PC-9 (cell line): Measurements from ENCODE around the gene ANKRD44. TPM values are rescaled to one million over a fixed set of nuclear protein-coding genes. Genes with fewer than 3 reads are reported as not detected.

Experiments used
- BruUV-seq: library from RNA; stranded (reverse); fragments of 400-500 nt; replicated peaks from 2 replicates; lab custom pipeline; 2021; lab: Mats Ljungman, UMichigan
- CTCF ChIA-PET: fragments of 300-600 bp; sonication (Branson Sonifier 250); formaldehyde crosslinking; loops from one replicate; lab custom pipeline; 2022; ENCODE audit warnings: antibody characterized with exemption; lab: Charles Lee
- POLR2A ChIA-PET: fragments of 300-600 bp; sonication (Branson Sonifier 250); formaldehyde crosslinking; loops from one replicate; lab custom pipeline; 2022; ENCODE audit warnings: antibody characterized with exemption; ENCODE audit not compliant: unreplicated experiment; lab: Charles Lee
- DNase-seq, 2 experiments: peaks; one replicate each; pipeline versions ENCODE4 v3.0.0 to v3.0.0-alpha.2; 2015 to 2022; ENCODE audit warnings: mixed read lengths in 1 of 2
- H2AFZ ChIP-seq: fragments of 200-600 bp; sonication (generic); 2 replicates; pipeline ENCODE4 v1.8.1; 2017; ENCODE audit warnings: antibody characterized with exemption
- H3F3A ChIP-seq: fragments of 200-600 bp; sonication (generic); 2 replicates; pipeline ENCODE4 v1.8.1; 2017; ENCODE audit warnings: antibody characterized with exemption, mild to moderate bottlenecking, low read depth; ENCODE audit not compliant: insufficient read depth
- H3K27ac ChIP-seq: fragments of 200-600 bp; sonication (generic); 2 replicates; pipeline ENCODE4 v1.6.1; 2016; ENCODE audit warnings: mixed run types
- H3K27me3 ChIP-seq: fragments of 200-600 bp; sonication (generic); 2 replicates; pipeline ENCODE4 v1.6.1; 2016; ENCODE audit warnings: low read depth, mixed run types; ENCODE audit not compliant: insufficient read depth
- H3K36me3 ChIP-seq: fragments of 200-600 bp; sonication (generic); 2 replicates; pipeline ENCODE4 v1.6.1; 2016; ENCODE audit warnings: low read depth, mixed run types
- H3K4me1 ChIP-seq: fragments of 200-600 bp; sonication (generic); replicated peaks from 2 replicates; pipeline ENCODE4 v1.6.1; 2016; ENCODE audit warnings: mixed run types; ENCODE audit not compliant: insufficient read depth
- H3K4me2 ChIP-seq: fragments of 200-600 bp; sonication (generic); 2 replicates; pipeline ENCODE4 v1.6.1; 2017; ENCODE audit warnings: mixed run types
- H3K4me3 ChIP-seq: fragments of 200-600 bp; sonication (generic); 2 replicates; pipeline ENCODE4 v1.6.1; 2016; ENCODE audit warnings: mixed run types
- H3K79me2 ChIP-seq: fragments of 200-600 bp; sonication (generic); 2 replicates; pipeline ENCODE4 v1.6.1; 2017; ENCODE audit warnings: low read depth, mixed run types
- H3K9me2 ChIP-seq: fragments of 200-600 bp; sonication (generic); 2 replicates; pipeline ENCODE4 v1.8.1; 2017; ENCODE audit warnings: mild to moderate bottlenecking; ENCODE audit not compliant: insufficient read depth
- H3K9me3 ChIP-seq: fragments of 200-600 bp; sonication (generic); 2 replicates; pipeline ENCODE4 v1.8.1; 2016; ENCODE audit warnings: low read depth; ENCODE audit not compliant: insufficient read depth
- H4K20me1 ChIP-seq: fragments of 200-600 bp; sonication (generic); 2 replicates; pipeline ENCODE4 v1.8.1; 2017; ENCODE audit not compliant: insufficient read depth
- CTCF ChIP-seq: fragments of 200-600 bp; sonication (generic); conservative IDR thresholded peaks from 2 replicates; pipeline ENCODE4 v1.6.1; 2017; ENCODE audit warnings: mixed run types, antibody characterized with exemption, mild to moderate bottlenecking, moderate library complexity
- EZH2 ChIP-seq: fragments of 200-600 bp; sonication (generic); IDR thresholded peaks from 2 replicates; pipeline ENCODE4 v1.8.0; 2017; ENCODE audit warnings: antibody characterized with exemption, low read depth
- intact Hi-C: fragments of 100-400 bp; cut with micrococcal nuclease; formaldehyde crosslinking; loops from one replicate; pipeline ENCODE4 v1.10.0; 2022; ENCODE audit not compliant: unreplicated experiment
- total RNA-seq: library from RNA; stranded (reverse); gene quantifications from 2 replicates; pipeline ENCODE4 v1.2.3, GENCODE V29; 2021

Gene ANKRD44
- total RNA-seq, 1 experiment from 2014 or later: 3.4 TPM

GRCh38 chr2:197058777-197059300 is 251.7 kb downstream of the ANKRD44 start:
- DNase-seq: no peak
- H4K20me1 ChIP-seq: no peaks in the 10 kb centered on the region
- ChIA-PET POLR2A (no interaction called here), CTCF (no interaction called here)
- no peak overlapping the region for H3K27ac ChIP-seq
- H3K36me3 ChIP-seq: no peaks in the 10 kb centered on the region
- H3K79me2 ChIP-seq: no peaks in the 10 kb centered on the region
- peaks cover 3% of the 10 kb centered on the region; the same call in 1 of the 2 replicates for H3K9me3 ChIP-seq
- no peaks in the 10 kb centered on the region for H3K9me2 ChIP-seq
- no peaks in the 10 kb centered on the region for H3K4me1 ChIP-seq
- H2AFZ ChIP-seq: no peak overlapping the region; the same call in 1 of the 2 replicates
- no TSS peak for BruUV-seq
- H3K27me3 ChIP-seq: no peaks in the 10 kb centered on the region
- TF ChIP-seq CTCF (no peak), EZH2 (no peak)
- H3K4me3 ChIP-seq: no peak overlapping the region
- intact Hi-C loops: no loop called here
- H3F3A ChIP-seq: no peaks in the 10 kb centered on the region
- H3K4me2 ChIP-seq: no peak overlapping the region

- Histone ChIP-seq H3K9me2 (no peaks in the 10 kb centered on the region), H3K27ac (no peak overlapping the region), H3K4me2 (no peak overlapping the region), H3K27me3 (no peaks in the 10 kb centered on the region), H2AFZ (no peak overlapping the region), H3K4me3 (no peak overlapping the region), H3K9me3 (peaks cover 3% of the 10 kb centered on the region; the same call in 1 of the 2 replicates), H3K4me1 (no peaks in the 10 kb centered on the region), H4K20me1 (no peaks in the 10 kb centered on the region), H3K79me2 (no peaks in the 10 kb centered on the region), H3F3A (no peaks in the 10 kb centered on the region), H3K36me3 (no peaks in the 10 kb centered on the region)
- ChIA-PET CTCF (no interaction called here), POLR2A (no interaction called here)
- intact Hi-C loops: no loop called here
- TF ChIP-seq CTCF: no peak
- TF ChIP-seq EZH2: no peak
- DNase-seq: no peak
- BruUV-seq: no TSS peak
These were observed 252.6 kb downstream of the ANKRD44 start for GRCh38 chr2:197057959-197058358.

GRCh38 chr2:197055045-197055444 is 255.5 kb downstream of the ANKRD44 start:
- intact Hi-C loops: no loop called here
- BruUV-seq: no TSS peak
- TF ChIP-seq CTCF: no peak
- TF ChIP-seq EZH2: no peak
- Histone ChIP-seq H3K4me3 (no peak overlapping the region), H3K79me2 (no peaks in the 10 kb centered on the region), H3K27me3 (no peaks in the 10 kb centered on the region), H3K36me3 (no peaks in the 10 kb centered on the region), H3K9me2 (no peaks in the 10 kb centered on the region), H3F3A (no peaks in the 10 kb centered on the region), H3K4me2 (no peak overlapping the region), H3K4me1 (no peaks in the 10 kb centered on the region), H3K9me3 (peaks cover 3% of the 10 kb centered on the region; the same call in 1 of the 2 replicates), H3K27ac (no peak overlapping the region), H4K20me1 (no peaks in the 10 kb centered on the region), H2AFZ (no peak overlapping the region)
- CTCF ChIA-PET: no interaction called here
- POLR2A ChIA-PET: no interaction called here
- no peak for DNase-seq
